Tibial nerve (tissue), 4 donors: ENCODE results near the gene SMYD3.

ENCODE experiments used
- EP300 ChIP-seq, 2 donors: sonication (generic); formaldehyde crosslinking; IDR thresholded peaks; one replicate each; pipeline ENCODE4 v1.6.1; 2017; ENCODE audit warnings: antibody characterized with exemption in 2 of 2, mild to moderate bottlenecking in 1 of 2
- POLR2A ChIP-seq, 2 donors: fragments of 450-650 bp; IDR thresholded peaks; one replicate each; pipeline ENCODE4 v1.6.1; 2017; ENCODE audit warnings: antibody characterized with exemption in 2 of 2, mild to moderate bottlenecking in 2 of 2, moderate library complexity in 2 of 2
- TF ChIP-seq, protein P1 (sequence below), 5 experiments: fragments of 200-600 bp in 3 of 5; fragments of 450-650 bp in 2 of 5; sonication (generic) in 3 of 5; IDR thresholded peaks; one replicate each; pipeline ENCODE4 v1.5.1; 2016 to 2019; ENCODE audit warnings: antibody characterized with exemption in 5 of 5, mild to moderate bottlenecking in 3 of 5, moderate library complexity in 2 of 5

DNA sequence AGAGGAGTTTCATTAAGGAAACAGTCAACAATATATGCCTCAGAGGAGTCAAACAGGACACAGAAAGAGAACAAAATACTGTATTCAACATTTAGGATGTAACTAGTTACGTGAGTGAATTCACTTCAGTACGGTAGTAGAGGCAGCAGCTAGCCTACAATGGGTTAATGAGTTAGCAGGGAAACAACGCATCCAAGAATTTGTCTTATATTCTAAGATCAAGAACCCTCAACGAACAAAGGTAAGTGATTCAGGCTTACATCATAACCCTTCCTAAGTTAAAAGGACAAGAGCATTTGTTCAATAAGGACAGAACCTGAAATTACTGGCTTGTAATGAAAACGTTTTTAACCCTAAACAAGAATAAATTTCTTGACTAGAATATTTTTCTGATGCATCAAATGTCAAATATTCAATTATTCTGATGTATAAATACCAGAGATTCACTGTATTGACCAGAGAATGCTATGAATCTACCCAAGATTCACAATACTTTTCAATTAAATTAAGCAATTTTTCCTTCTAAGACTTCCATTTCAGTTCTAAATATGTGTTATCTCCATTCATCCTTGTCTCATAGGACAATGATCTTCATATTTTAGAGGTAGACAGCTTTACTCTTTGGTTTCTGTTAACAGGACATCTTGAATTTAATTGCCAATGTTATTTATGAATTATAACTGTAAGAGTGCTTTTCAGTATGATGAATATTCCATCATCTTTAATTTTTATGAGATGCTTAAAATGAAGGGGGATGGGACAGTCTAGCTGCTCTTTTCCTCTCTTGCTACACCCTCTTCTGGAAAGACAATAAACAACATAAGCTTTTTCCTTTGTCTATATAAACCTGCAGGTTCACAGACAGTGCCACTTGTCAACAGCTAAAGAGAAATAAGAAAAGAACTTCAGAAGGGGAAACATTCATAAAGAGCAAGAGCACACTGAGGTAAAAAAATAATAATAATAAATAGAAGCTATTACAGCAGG, 209.5 kb downstream of the SMYD3 start:
- TF ChIP-seq, protein P1, sequence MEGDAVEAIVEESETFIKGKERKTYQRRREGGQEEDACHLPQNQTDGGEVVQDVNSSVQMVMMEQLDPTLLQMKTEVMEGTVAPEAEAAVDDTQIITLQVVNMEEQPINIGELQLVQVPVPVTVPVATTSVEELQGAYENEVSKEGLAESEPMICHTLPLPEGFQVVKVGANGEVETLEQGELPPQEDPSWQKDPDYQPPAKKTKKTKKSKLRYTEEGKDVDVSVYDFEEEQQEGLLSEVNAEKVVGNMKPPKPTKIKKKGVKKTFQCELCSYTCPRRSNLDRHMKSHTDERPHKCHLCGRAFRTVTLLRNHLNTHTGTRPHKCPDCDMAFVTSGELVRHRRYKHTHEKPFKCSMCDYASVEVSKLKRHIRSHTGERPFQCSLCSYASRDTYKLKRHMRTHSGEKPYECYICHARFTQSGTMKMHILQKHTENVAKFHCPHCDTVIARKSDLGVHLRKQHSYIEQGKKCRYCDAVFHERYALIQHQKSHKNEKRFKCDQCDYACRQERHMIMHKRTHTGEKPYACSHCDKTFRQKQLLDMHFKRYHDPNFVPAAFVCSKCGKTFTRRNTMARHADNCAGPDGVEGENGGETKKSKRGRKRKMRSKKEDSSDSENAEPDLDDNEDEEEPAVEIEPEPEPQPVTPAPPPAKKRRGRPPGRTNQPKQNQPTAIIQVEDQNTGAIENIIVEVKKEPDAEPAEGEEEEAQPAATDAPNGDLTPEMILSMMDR (IDR thresholded peaks at IDR 0.05): no peak
- TF ChIP-seq POLR2A (IDR thresholded peaks at IDR 0.05) (no peak), EP300 (IDR thresholded peaks at IDR 0.05) (no peak)
